EH (cell line): ENCODE measurements around the gene MAGEA6.

ENCODE experiments used
- DNase-seq: peaks from one replicate; pipeline ENCODE4 v3.0.0-alpha.2; 2015; ENCODE audit warnings: low read depth

The MAGEA6 gene

GRCh38 chrX:152733261-152733975, 36.1 kb downstream of the MAGEA6 start, which contains the start of the genes CSAG1 and MAGEA12:
CSAG1 (minus strand) TSS chrX:152733721; CDS start chrX:152732460, 1,261 bp downstream.
MAGEA12 (plus strand) TSS chrX:152733757; CDS start chrX:152736162, 2,405 bp downstream.
- DNase-seq: no peak

- no peak for DNase-seq
Observed at GRCh38 chrX:152725409-152725808, 44.1 kb downstream of the MAGEA6 start.
